ENCODE results near the gene TMEM154. TPM values are rescaled to one million over a fixed set of nuclear protein-coding genes. Genes with fewer than 3 reads are reported as not detected.

TMEM154 gene
- 0.80 TPM for polyA plus RNA-seq (2013, experiment 1 of 4)
- 1.5 TPM for polyA plus RNA-seq (2013, experiment 2 of 4)
- 0.59 TPM for polyA plus RNA-seq (2013, experiment 3 of 4)
- 2.6 TPM for polyA plus RNA-seq (2013, experiment 4 of 4)

- H3K27me3 ChIP-seq (ENCODE audit: control insufficient read depth, insufficient read depth, low read length, poor library complexity, severe bottlenecking): peaks cover 27% of the 10 kb centered on the region
- WGBS, 2 experiments: 7 to 8% methylated on average over 32 of the region's 32 CpGs
- peaks cover 12% of the 10 kb centered on the region for H3K4me1 ChIP-seq (ENCODE audit: control insufficient read depth, insufficient read depth, low read length)
- H3K4me3 ChIP-seq (ENCODE audit: insufficient read depth, low read depth, low read length): peak within 1 kb of the TSS; percentile 42
- peak within 1 kb of the TSS; percentile 20 for H3K27ac ChIP-seq (ENCODE audit: insufficient read depth, low read depth, low read length, poor library complexity, severe bottlenecking)
- H3K36me3 ChIP-seq (ENCODE audit: control insufficient read depth, insufficient read depth, low read length): no peaks in the 10 kb centered on the region
- H3K9me3 ChIP-seq (ENCODE audit: control insufficient read depth, low read length): no peaks in the 10 kb centered on the region
Measured at GRCh38 chr4:152679414-152680281, at the start of gene TMEM154. TSS of gene TMEM154 (minus strand) at chr4:152679997. CDS start at chr4:152679933, 64 bp downstream.

GRCh38 chr4:152729466-152729865 lies 49.7 kb upstream of the TMEM154 start:
- Histone ChIP-seq H3K36me3 (ENCODE audit: control insufficient read depth, insufficient read depth, low read length) (no peaks in the 10 kb centered on the region), H3K4me1 (ENCODE audit: control insufficient read depth, insufficient read depth, low read length) (no peaks in the 10 kb centered on the region), H3K27me3 (ENCODE audit: control insufficient read depth, insufficient read depth, low read length, poor library complexity, severe bottlenecking) (no peaks in the 10 kb centered on the region), H3K4me3 (ENCODE audit: insufficient read depth, low read depth, low read length) (no peak overlapping the region), H3K27ac (ENCODE audit: insufficient read depth, low read depth, low read length, poor library complexity, severe bottlenecking) (no peak overlapping the region), H3K9me3 (ENCODE audit: control insufficient read depth, low read length) (no peaks in the 10 kb centered on the region)
- 34 to 36% methylated on average over 2 of the region's 2 CpGs for WGBS, 2 experiments

GRCh38 chr4:152728343-152728742 lies 48.5 kb upstream of the TMEM154 start:
- WGBS, 2 experiments: 90 to 96% methylated on average over 1 of the region's 1 CpG
- Histone ChIP-seq H3K4me3 (ENCODE audit: insufficient read depth, low read depth, low read length) (no peak overlapping the region), H3K27ac (ENCODE audit: insufficient read depth, low read depth, low read length, poor library complexity, severe bottlenecking) (no peak overlapping the region), H3K36me3 (ENCODE audit: control insufficient read depth, insufficient read depth, low read length) (no peaks in the 10 kb centered on the region), H3K4me1 (ENCODE audit: control insufficient read depth, insufficient read depth, low read length) (no peaks in the 10 kb centered on the region), H3K27me3 (ENCODE audit: control insufficient read depth, insufficient read depth, low read length, poor library complexity, severe bottlenecking) (no peaks in the 10 kb centered on the region), H3K9me3 (ENCODE audit: control insufficient read depth, low read length) (no peaks in the 10 kb centered on the region)

DNA sequence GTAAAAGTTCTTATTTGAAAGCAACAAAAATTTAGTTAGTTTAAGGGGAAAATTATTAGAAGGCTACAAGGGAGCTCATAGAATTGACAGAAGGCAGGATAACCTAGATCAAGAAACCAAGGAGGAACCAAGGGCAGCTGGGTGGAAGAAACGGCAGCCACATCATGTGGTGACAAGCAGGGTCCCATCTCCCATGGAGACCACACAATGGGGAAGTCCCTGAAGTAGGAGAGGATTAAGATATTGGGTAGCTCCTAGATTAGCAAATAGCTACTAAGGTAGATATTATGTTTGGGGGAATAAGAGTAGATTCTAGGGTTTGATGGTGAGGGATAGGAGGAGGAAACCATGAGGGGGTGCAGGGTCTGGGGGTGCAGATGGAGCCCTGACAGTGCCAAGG lies 48.0 kb upstream of the TMEM154 start:
- WGBS, 2 experiments: 75 to 87% methylated on average over 1 of the region's 1 CpG
- no peaks in the 10 kb centered on the region for H3K9me3 ChIP-seq (ENCODE audit: control insufficient read depth, low read length)
- no peak overlapping the region for H3K27ac ChIP-seq (ENCODE audit: insufficient read depth, low read depth, low read length, poor library complexity, severe bottlenecking)
- no peaks in the 10 kb centered on the region for H3K4me1 ChIP-seq (ENCODE audit: control insufficient read depth, insufficient read depth, low read length)
- no peaks in the 10 kb centered on the region for H3K36me3 ChIP-seq (ENCODE audit: control insufficient read depth, insufficient read depth, low read length)
- no peaks in the 10 kb centered on the region for H3K27me3 ChIP-seq (ENCODE audit: control insufficient read depth, insufficient read depth, low read length, poor library complexity, severe bottlenecking)
- H3K4me3 ChIP-seq (ENCODE audit: insufficient read depth, low read depth, low read length): no peak overlapping the region

DNA sequence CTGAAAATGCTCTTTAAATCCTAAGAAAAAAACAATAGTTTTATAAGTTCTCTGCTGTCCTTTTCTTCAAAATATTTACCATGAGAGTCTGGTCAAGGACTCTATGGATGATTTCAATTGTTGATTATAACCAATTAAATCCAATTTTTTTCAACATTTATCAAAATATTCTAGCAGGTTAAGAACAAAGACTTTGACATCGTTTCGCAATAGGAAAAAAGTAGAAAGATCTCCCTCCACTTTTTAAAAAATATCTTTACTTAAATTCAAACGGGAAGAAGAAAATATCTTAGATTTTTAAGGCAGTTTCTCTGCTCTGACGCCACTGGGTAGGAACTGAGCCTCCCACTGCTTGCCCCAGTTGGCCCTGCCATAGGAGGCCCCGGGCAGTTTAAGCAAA lies 44.7 kb upstream of the TMEM154 start:
- no peaks in the 10 kb centered on the region for H3K4me1 ChIP-seq (ENCODE audit: control insufficient read depth, insufficient read depth, low read length)
- no peaks in the 10 kb centered on the region for H3K27me3 ChIP-seq (ENCODE audit: control insufficient read depth, insufficient read depth, low read length, poor library complexity, severe bottlenecking)
- H3K36me3 ChIP-seq (ENCODE audit: control insufficient read depth, insufficient read depth, low read length): no peaks in the 10 kb centered on the region
- no peak overlapping the region for H3K4me3 ChIP-seq (ENCODE audit: insufficient read depth, low read depth, low read length)
- WGBS, 2 experiments: 75 to 94% methylated on average over 2 to 5 of the region's 5 CpGs
- H3K27ac ChIP-seq (ENCODE audit: insufficient read depth, low read depth, low read length, poor library complexity, severe bottlenecking): no peak overlapping the region
- H3K9me3 ChIP-seq (ENCODE audit: control insufficient read depth, low read length): no peaks in the 10 kb centered on the region

DNA sequence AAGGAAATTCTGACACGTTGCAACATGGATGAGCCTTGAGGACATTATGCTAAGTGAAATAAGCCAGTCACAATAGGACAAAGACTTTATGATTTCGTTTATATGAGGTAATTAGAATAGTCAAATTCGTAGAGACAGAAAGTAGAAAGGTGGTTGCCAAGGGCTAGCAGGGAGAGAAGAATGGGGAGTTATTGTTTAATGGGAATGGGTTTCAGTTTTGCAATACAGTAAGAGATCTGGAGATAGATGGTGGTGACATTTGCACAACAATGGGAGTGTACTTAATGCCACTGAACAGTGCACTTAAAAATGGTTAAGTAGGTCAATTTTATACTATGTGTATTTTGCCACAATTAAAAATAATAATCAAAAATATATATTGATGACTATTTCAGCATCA lies 43.4 kb upstream of the TMEM154 start:
- no peak overlapping the region for H3K27ac ChIP-seq (ENCODE audit: insufficient read depth, low read depth, low read length, poor library complexity, severe bottlenecking)
- no peaks in the 10 kb centered on the region for H3K36me3 ChIP-seq (ENCODE audit: control insufficient read depth, insufficient read depth, low read length)
- 88 to 91% methylated on average over 3 of the region's 3 CpGs for WGBS, 2 experiments
- peaks cover 3% of the 10 kb centered on the region for H3K4me1 ChIP-seq (ENCODE audit: control insufficient read depth, insufficient read depth, low read length)
- H3K9me3 ChIP-seq (ENCODE audit: control insufficient read depth, low read length): no peaks in the 10 kb centered on the region
- H3K4me3 ChIP-seq (ENCODE audit: insufficient read depth, low read depth, low read length): no peak overlapping the region
- no peaks in the 10 kb centered on the region for H3K27me3 ChIP-seq (ENCODE audit: control insufficient read depth, insufficient read depth, low read length, poor library complexity, severe bottlenecking)

DNA sequence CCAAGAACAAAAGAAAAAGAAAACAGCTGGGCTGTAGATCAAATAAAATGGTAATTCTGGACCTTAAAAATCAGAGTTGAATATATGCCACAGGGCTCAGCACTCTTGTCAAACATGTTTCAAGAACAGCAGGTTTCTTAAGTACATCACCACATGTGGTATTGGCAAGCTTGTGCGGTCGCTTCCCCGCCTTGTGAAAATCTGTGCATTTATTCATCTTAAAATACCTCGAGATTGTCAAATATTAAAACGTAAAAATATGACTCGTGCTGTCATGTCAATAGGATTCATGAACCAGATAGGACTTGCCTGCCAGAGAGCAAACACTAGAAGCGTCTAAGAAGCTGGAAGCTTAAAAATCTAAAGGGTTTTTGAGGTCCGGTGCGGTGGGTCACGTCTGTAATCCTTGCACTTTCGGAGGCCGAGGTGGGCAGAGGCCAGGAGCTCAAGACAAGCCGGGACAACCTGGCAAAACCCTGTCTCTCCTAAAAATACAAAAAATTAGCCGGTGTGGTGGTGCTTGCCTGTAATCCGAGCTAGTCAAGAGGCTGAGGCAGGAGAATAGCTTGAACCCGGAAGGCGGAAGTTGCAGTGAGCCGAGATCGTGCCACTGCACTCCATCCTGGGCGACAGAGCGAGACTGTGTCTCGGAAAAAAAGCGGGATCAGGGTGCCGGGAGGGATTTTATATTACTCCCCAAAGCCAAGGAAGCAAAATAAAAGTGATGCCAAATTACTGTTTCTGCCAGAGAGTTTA lies 40.2 kb upstream of the TMEM154 start:
- Histone ChIP-seq H3K4me1 (ENCODE audit: control insufficient read depth, insufficient read depth, low read length) (peaks cover 3% of the 10 kb centered on the region), H3K27me3 (ENCODE audit: control insufficient read depth, insufficient read depth, low read length, poor library complexity, severe bottlenecking) (no peaks in the 10 kb centered on the region), H3K4me3 (ENCODE audit: insufficient read depth, low read depth, low read length) (no peak overlapping the region), H3K27ac (ENCODE audit: insufficient read depth, low read depth, low read length, poor library complexity, severe bottlenecking) (no peak overlapping the region), H3K36me3 (ENCODE audit: control insufficient read depth, insufficient read depth, low read length) (no peaks in the 10 kb centered on the region), H3K9me3 (ENCODE audit: control insufficient read depth, low read length) (no peaks in the 10 kb centered on the region)
- WGBS, 2 experiments: 87% methylated on average over 24 of the region's 24 CpGs

- peaks cover 3% of the 10 kb centered on the region for H3K4me1 ChIP-seq (ENCODE audit: control insufficient read depth, insufficient read depth, low read length)
- H3K4me3 ChIP-seq (ENCODE audit: insufficient read depth, low read depth, low read length): no peak overlapping the region
- no peaks in the 10 kb centered on the region for H3K27me3 ChIP-seq (ENCODE audit: control insufficient read depth, insufficient read depth, low read length, poor library complexity, severe bottlenecking)
- H3K27ac ChIP-seq (ENCODE audit: insufficient read depth, low read depth, low read length, poor library complexity, severe bottlenecking): no peak overlapping the region
- H3K9me3 ChIP-seq (ENCODE audit: control insufficient read depth, low read length): no peaks in the 10 kb centered on the region
- 50% methylated on average over 1 of the region's 1 CpG; no CpG with 5 or more reads in 1 of the 2 experiments for WGBS, 2 experiments
- no peaks in the 10 kb centered on the region for H3K36me3 ChIP-seq (ENCODE audit: control insufficient read depth, insufficient read depth, low read length)
Measured at GRCh38 chr4:152719291-152719690, 39.5 kb upstream of the TMEM154 start.

DNA sequence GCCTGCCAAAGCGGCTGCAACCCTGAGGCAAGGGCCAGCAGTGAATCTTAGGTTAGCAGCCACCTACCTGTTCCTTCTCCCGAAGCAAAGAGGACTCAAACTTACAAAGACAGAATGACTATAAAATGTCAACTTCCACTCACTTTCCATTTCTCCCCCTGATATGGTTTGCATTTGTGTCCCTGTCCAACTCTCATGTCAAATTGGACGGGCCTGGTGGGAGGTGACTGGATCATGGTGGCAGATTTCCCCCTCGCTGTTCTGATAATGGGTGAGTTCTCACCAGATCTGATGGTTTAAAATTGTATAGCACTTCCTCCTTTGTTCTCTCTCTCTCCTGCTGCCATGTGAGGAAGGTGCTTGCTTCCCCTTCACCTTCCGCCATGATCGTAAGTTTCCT lies 35.3 kb upstream of the TMEM154 start:
- H3K4me1 ChIP-seq (ENCODE audit: control insufficient read depth, insufficient read depth, low read length): peaks cover 5% of the 10 kb centered on the region
- no peak overlapping the region for H3K27ac ChIP-seq (ENCODE audit: insufficient read depth, low read depth, low read length, poor library complexity, severe bottlenecking)
- H3K36me3 ChIP-seq (ENCODE audit: control insufficient read depth, insufficient read depth, low read length): no peaks in the 10 kb centered on the region
- no peaks in the 10 kb centered on the region for H3K27me3 ChIP-seq (ENCODE audit: control insufficient read depth, insufficient read depth, low read length, poor library complexity, severe bottlenecking)
- WGBS, 2 experiments: 94 to 95% methylated on average over 6 of the region's 6 CpGs
- H3K9me3 ChIP-seq (ENCODE audit: control insufficient read depth, low read length): no peaks in the 10 kb centered on the region
- no peak overlapping the region for H3K4me3 ChIP-seq (ENCODE audit: insufficient read depth, low read depth, low read length)
